IMR-90 (cell line): ENCODE measurements around the gene AGPS.

Experiments
- BHLHE40 ChIP-seq: fragments of 150-350 bp; IDR thresholded peaks from 2 replicates; pipeline ENCODE4 v1.6.1; 2016; ENCODE audit warnings: mild to moderate bottlenecking, low read depth, low read length
- CHD1 ChIP-seq: IDR thresholded peaks from 2 replicates; pipeline ENCODE4 v1.6.1; 2012; ENCODE audit warnings: low read depth, low read length, improper control_type of control experiment
- ELK1 ChIP-seq: fragments of 150-350 bp; IDR thresholded peaks from 2 replicates; pipeline ENCODE4 v1.6.1; 2016; ENCODE audit warnings: low read depth, mild to moderate bottlenecking, low read length, moderate library complexity, borderline replicate concordance
- FOS ChIP-seq: fragments of 150-350 bp; IDR thresholded peaks from 2 replicates; pipeline ENCODE4 v1.6.1; 2016; ENCODE audit warnings: low read depth, low read length
- MAZ ChIP-seq: IDR thresholded peaks from 2 replicates; pipeline ENCODE4 v1.6.1; 2012; ENCODE audit warnings: low read depth, mild to moderate bottlenecking, low read length, improper control_type of control experiment, moderate library complexity, borderline replicate concordance
- MXI1 ChIP-seq: IDR thresholded peaks from 2 replicates; pipeline ENCODE4 v1.6.1; 2012; ENCODE audit warnings: low read depth, mild to moderate bottlenecking, low read length, moderate library complexity, borderline replicate concordance
- POLR2A ChIP-seq: IDR thresholded peaks from 2 replicates; pipeline ENCODE4 v1.6.1; 2012; ENCODE audit warnings: mild to moderate bottlenecking, low read depth, low read length
- RAD21 ChIP-seq: IDR thresholded peaks from 2 replicates; pipeline ENCODE4 v1.6.1; 2012; ENCODE audit warnings: low read length, improper control_type of control experiment
- RCOR1 ChIP-seq: IDR thresholded peaks from 2 replicates; pipeline ENCODE4 v1.6.1; 2012; ENCODE audit warnings: mild to moderate bottlenecking, low read length, improper control_type of control experiment; ENCODE audit not compliant: insufficient replicate concordance
- RFX5 ChIP-seq: IDR thresholded peaks from 2 replicates; pipeline ENCODE4 v1.8.0; 2012; ENCODE audit warnings: low read depth, mild to moderate bottlenecking, low read length, moderate library complexity
- SMC3 ChIP-seq: fragments of 150-350 bp; IDR thresholded peaks from 2 replicates; pipeline ENCODE4 v1.6.1; 2016; ENCODE audit warnings: low read depth, mild to moderate bottlenecking, antibody characterized with exemption, low read length, moderate library complexity
- USF2 ChIP-seq: fragments of 150-350 bp; IDR thresholded peaks from 2 replicates; pipeline ENCODE4 v1.6.1; 2017; ENCODE audit warnings: mild to moderate bottlenecking, antibody characterized with exemption, low read length, low read depth
- TF ChIP-seq, protein P1 (sequence below): conservative IDR thresholded peaks from 2 replicates; pipeline ENCODE4 v1.5.1; 2012; ENCODE audit warnings: mild to moderate bottlenecking, low read depth, low read length, improper control_type of control experiment

DNA sequence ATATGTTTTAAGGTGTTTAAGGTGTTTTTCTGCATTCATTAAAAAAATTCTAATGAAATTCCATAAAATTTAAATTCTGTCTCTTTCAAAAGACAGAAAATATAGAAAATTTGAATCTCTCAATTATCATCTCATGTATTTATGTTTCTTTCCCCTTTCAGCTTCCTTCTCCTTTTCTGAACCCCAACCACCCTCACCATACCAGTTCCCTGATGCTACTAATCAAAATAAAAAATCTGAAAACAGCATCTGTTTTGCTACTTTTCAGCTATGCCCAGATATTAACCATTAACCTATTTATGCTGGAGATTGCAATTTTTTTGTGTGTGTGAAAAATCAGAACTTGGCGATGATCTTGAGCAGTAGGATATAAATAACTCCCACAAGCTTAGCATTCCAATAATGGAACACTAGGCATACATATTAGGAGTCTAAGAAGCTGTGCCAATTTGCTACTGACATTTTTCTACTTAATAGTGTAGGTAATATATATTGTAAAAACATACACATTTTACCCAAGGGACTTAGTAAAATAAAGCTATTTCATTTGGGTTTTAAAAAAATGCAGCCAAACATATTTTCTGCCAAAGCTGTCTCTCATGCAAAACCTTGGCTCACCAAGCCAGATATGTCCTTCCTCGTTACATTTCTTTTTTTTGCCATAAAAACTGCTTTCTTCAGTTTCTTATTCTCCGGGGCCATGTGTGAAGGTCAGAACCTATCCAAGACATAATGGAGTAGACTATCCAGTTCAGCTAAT is 32.6 kb upstream of the AGPS start:
- TF ChIP-seq POLR2A (no peak), BHLHE40 (no peak), RCOR1 (no peak), MXI1 (no peak), FOS (no peak), CHD1 (no peak), SMC3 (no peak), ELK1 (no peak), RAD21 (no peak), USF2 (no peak), MAZ (no peak), RFX5 (no peak)
- TF ChIP-seq, protein P1, sequence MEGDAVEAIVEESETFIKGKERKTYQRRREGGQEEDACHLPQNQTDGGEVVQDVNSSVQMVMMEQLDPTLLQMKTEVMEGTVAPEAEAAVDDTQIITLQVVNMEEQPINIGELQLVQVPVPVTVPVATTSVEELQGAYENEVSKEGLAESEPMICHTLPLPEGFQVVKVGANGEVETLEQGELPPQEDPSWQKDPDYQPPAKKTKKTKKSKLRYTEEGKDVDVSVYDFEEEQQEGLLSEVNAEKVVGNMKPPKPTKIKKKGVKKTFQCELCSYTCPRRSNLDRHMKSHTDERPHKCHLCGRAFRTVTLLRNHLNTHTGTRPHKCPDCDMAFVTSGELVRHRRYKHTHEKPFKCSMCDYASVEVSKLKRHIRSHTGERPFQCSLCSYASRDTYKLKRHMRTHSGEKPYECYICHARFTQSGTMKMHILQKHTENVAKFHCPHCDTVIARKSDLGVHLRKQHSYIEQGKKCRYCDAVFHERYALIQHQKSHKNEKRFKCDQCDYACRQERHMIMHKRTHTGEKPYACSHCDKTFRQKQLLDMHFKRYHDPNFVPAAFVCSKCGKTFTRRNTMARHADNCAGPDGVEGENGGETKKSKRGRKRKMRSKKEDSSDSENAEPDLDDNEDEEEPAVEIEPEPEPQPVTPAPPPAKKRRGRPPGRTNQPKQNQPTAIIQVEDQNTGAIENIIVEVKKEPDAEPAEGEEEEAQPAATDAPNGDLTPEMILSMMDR, result no peak
